GM23338 (cell line): ENCODE results near the gene SLC2A5.

ENCODE experiments used
- CREB1 ChIP-seq: fragments of 250-450 bp; sonication (Bioruptor Pico); IDR thresholded peaks from 2 replicates; pipeline ENCODE4 v1.5.0; 2020; ENCODE audit warnings: low read depth, mild to moderate bottlenecking, moderate library complexity
- EZH2 ChIP-seq: fragments of 200-600 bp; sonication (generic); IDR thresholded peaks from one replicate; pipeline ENCODE4 v1.8.0; 2017; ENCODE audit warnings: antibody characterized with exemption, mild to moderate bottlenecking, low read depth; ENCODE audit not compliant: unreplicated experiment
- EZH2phosphoT487 ChIP-seq: fragments of 200-600 bp; sonication (generic); IDR thresholded peaks from one replicate; pipeline ENCODE4 v1.8.1; 2018; ENCODE audit warnings: antibody characterized with exemption; ENCODE audit not compliant: unreplicated experiment
- JUNB ChIP-seq: IDR thresholded peaks from one replicate; pipeline ENCODE4 v1.6.1; 2016; ENCODE audit warnings: antibody characterized with exemption; ENCODE audit not compliant: unreplicated experiment
- POLR2AphosphoS5 ChIP-seq: IDR thresholded peaks from 2 replicates; pipeline ENCODE4 v1.6.1; 2016; ENCODE audit warnings: antibody characterized with exemption, low read depth
- TF ChIP-seq, protein P1 (sequence below), 2 experiments: fragments of 200-600 bp in 1 of 2; sonication (generic) in 1 of 2; conservative IDR thresholded peaks; 2 replicates each; pipeline versions ENCODE4 v1.5.1 to v1.6.1; 2016 to 2017; ENCODE audit warnings: antibody characterized with exemption in 2 of 2, low read depth in 2 of 2, mild to moderate bottlenecking in 2 of 2, moderate library complexity in 1 of 2
- TF ChIP-seq, protein P2 (sequence below): IDR thresholded peaks from one replicate; pipeline ENCODE4 v1.6.1; 2018; ENCODE audit warnings: antibody characterized with exemption; ENCODE audit not compliant: unreplicated experiment
- TF ChIP-seq, protein P3 (sequence below): IDR thresholded peaks from 2 replicates; pipeline ENCODE4 v1.6.1; 2016; ENCODE audit warnings: antibody characterized with exemption

DNA sequence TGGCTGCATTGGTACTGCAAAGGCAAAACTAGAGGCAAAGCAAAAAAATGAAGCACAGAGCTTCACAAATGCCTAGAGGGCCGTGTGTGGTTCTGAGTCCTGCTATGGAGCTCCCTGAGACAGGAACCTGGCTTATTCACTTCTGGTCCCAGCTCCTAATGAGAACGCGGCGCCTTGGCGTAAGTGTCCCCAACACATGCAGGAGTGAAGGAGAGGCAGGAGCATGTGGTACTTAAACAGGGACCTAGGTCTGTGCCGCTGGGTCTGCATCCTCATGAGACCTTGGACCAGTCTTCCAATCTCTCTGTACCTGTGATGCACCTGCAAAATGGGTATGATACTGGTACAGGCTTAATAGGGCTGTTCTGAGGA is 28.8 kb downstream of the SLC2A5 start:
- TF ChIP-seq JUNB (no peak), EZH2 (no peak), POLR2AphosphoS5 (no peak), CREB1 (no peak), EZH2phosphoT487 (no peak)
- TF ChIP-seq, protein P1, sequence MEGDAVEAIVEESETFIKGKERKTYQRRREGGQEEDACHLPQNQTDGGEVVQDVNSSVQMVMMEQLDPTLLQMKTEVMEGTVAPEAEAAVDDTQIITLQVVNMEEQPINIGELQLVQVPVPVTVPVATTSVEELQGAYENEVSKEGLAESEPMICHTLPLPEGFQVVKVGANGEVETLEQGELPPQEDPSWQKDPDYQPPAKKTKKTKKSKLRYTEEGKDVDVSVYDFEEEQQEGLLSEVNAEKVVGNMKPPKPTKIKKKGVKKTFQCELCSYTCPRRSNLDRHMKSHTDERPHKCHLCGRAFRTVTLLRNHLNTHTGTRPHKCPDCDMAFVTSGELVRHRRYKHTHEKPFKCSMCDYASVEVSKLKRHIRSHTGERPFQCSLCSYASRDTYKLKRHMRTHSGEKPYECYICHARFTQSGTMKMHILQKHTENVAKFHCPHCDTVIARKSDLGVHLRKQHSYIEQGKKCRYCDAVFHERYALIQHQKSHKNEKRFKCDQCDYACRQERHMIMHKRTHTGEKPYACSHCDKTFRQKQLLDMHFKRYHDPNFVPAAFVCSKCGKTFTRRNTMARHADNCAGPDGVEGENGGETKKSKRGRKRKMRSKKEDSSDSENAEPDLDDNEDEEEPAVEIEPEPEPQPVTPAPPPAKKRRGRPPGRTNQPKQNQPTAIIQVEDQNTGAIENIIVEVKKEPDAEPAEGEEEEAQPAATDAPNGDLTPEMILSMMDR (conservative IDR thresholded peaks at IDR 0.05; ENCODE audit: low read depth in 2 of 2), result no peak
- TF ChIP-seq, protein P2, sequence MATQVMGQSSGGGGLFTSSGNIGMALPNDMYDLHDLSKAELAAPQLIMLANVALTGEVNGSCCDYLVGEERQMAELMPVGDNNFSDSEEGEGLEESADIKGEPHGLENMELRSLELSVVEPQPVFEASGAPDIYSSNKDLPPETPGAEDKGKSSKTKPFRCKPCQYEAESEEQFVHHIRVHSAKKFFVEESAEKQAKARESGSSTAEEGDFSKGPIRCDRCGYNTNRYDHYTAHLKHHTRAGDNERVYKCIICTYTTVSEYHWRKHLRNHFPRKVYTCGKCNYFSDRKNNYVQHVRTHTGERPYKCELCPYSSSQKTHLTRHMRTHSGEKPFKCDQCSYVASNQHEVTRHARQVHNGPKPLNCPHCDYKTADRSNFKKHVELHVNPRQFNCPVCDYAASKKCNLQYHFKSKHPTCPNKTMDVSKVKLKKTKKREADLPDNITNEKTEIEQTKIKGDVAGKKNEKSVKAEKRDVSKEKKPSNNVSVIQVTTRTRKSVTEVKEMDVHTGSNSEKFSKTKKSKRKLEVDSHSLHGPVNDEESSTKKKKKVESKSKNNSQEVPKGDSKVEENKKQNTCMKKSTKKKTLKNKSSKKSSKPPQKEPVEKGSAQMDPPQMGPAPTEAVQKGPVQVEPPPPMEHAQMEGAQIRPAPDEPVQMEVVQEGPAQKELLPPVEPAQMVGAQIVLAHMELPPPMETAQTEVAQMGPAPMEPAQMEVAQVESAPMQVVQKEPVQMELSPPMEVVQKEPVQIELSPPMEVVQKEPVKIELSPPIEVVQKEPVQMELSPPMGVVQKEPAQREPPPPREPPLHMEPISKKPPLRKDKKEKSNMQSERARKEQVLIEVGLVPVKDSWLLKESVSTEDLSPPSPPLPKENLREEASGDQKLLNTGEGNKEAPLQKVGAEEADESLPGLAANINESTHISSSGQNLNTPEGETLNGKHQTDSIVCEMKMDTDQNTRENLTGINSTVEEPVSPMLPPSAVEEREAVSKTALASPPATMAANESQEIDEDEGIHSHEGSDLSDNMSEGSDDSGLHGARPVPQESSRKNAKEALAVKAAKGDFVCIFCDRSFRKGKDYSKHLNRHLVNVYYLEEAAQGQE, result no peak
- TF ChIP-seq, protein P3, sequence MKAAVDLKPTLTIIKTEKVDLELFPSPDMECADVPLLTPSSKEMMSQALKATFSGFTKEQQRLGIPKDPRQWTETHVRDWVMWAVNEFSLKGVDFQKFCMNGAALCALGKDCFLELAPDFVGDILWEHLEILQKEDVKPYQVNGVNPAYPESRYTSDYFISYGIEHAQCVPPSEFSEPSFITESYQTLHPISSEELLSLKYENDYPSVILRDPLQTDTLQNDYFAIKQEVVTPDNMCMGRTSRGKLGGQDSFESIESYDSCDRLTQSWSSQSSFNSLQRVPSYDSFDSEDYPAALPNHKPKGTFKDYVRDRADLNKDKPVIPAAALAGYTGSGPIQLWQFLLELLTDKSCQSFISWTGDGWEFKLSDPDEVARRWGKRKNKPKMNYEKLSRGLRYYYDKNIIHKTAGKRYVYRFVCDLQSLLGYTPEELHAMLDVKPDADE, result no peak
